RWPE2 (cell line): Measurements from ENCODE around the gene CDK17.
A peak's percentile ranks its signal among the peaks of the same experiment; 100 is the strongest.

Experiments used
- ATAC-seq: fragments of 200-7000 bp; cut with Tn5 transposase; 3 replicates; pipeline ENCODE4 v1.9.1; 2021; ENCODE audit warnings: low read depth
- DNase-seq: peaks from one replicate; pipeline ENCODE4 v3.0.0-alpha.2; 2020; ENCODE audit warnings: low spot score
- H3K27ac ChIP-seq: fragments of 450-650 bp; 2 replicates; pipeline ENCODE4 v1.5.1; 2017; ENCODE audit warnings: mild to moderate bottlenecking; ENCODE audit not compliant: poor library complexity, severe bottlenecking
- H3K27me3 ChIP-seq: fragments of 250-450 bp; sonication (Bioruptor Pico); 2 replicates; pipeline ENCODE4 v1.5.1; 2021; ENCODE audit warnings: mild to moderate bottlenecking, moderate library complexity; ENCODE audit not compliant: insufficient read depth, poor library complexity, severe bottlenecking
- H3K36me3 ChIP-seq: fragments of 250-450 bp; sonication (Bioruptor Pico); 2 replicates; pipeline ENCODE4 v1.5.1; 2020; ENCODE audit warnings: low read depth, mild to moderate bottlenecking, moderate library complexity
- H3K4me1 ChIP-seq: fragments of 250-450 bp; sonication (Bioruptor Pico); 2 replicates; pipeline ENCODE4 v1.5.1; 2021; ENCODE audit warnings: mild to moderate bottlenecking, moderate library complexity; ENCODE audit not compliant: insufficient read depth, poor library complexity, severe bottlenecking
- H3K4me3 ChIP-seq: fragments of 250-450 bp; sonication (Bioruptor Pico); 2 replicates; pipeline ENCODE4 v1.5.1; 2021; ENCODE audit warnings: mild to moderate bottlenecking, moderate library complexity; ENCODE audit not compliant: severe bottlenecking
- H3K9me3 ChIP-seq: fragments of 250-450 bp; sonication (Bioruptor Pico); 2 replicates; pipeline ENCODE4 v1.5.1; 2021; ENCODE audit warnings: mild to moderate bottlenecking, moderate library complexity; ENCODE audit not compliant: severe bottlenecking
- CTCF ChIP-seq: fragments of 450-650 bp; IDR thresholded peaks from one replicate; pipeline ENCODE4 v1.5.1; 2017; ENCODE audit warnings: mild to moderate bottlenecking, moderate library complexity; ENCODE audit not compliant: poor library complexity, severe bottlenecking

CDK17 gene

GRCh38 chr12:96236221-96236822, 163.9 kb downstream of the CDK17 start:
- TF ChIP-seq CTCF, result no peak
- Histone ChIP-seq H3K27ac (peak overlapping the region; percentile 68), H3K36me3 (peaks cover 66% of the 10 kb centered on the region), H3K4me1 (peaks cover 14% of the 10 kb centered on the region), H3K9me3 (no peaks in the 10 kb centered on the region), H3K4me3 (no peak overlapping the region), H3K27me3 (no peaks in the 10 kb centered on the region)
- ATAC-seq (no peak), DNase-seq (peak; percentile 47)

DNA sequence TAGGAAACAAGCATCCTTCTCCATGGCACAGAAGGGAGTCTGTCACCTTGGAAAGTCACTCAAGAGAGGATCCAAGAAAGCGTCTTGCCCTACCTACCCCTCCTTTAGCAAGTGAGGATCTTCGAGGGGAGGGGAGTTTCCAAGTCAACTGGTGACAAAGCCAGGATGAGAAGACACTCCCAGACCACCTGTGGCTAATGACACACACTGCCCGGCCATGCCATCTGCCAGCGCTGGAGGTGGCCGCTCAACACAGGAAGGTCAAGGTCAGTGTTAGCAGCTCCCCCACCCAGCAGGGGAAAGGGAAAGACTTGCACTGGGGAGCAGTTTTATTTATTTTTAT, 164.8 kb downstream of the CDK17 start:
- Histone ChIP-seq H3K36me3 (peaks cover 67% of the 10 kb centered on the region), H3K4me3 (no peak overlapping the region), H3K9me3 (no peaks in the 10 kb centered on the region), H3K4me1 (peaks cover 14% of the 10 kb centered on the region), H3K27me3 (no peaks in the 10 kb centered on the region), H3K27ac (no peak overlapping the region)
- peak; percentile 38 for DNase-seq
- ATAC-seq, result no peak
- TF ChIP-seq CTCF, result no peak

DNA sequence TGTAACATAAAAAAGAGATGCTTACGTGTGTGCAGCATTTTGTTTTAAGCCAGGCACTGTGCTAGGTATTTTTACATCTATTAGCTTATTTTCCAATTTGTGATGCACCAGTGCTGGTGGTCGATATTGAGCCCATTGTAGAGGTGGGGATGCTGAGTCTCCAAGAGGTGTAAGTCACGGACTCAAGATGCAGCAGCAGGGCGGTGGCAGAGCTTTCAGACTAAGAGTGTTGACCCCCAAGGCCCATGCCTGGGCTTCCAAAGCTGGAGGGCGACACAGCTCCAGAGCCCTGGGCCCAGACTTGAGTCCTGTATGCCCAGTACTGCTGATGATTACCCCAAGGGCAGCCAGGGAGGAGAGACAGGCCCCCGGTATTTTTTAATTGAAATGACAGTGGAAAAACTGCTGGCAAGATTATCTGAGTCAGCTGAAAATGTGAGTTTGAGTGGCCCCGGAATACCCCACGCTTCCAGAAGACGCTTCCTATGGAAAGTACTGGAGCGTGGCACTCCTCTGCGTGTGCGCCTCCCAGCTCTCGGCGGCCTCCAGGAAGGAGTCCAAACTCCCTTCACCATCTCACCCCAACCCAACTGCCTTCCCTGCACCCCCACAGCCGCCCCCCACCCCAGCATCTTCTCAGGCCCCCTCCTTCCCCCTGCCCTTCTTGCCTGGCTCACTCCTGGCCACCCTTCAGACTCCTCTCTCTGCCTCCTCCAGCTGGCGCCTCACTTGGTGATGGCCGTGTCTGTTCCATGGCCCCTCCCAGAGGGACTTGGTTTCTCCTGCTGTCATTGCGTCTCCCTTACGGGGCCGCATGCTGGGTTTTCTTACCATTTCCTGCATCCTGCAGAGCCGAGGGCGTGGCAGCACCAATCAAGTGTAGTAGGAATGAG, 165.4 kb downstream of the CDK17 start:
- Histone ChIP-seq H3K9me3 (no peaks in the 10 kb centered on the region), H3K27ac (no peak overlapping the region), H3K4me1 (peaks cover 18% of the 10 kb centered on the region), H3K27me3 (no peaks in the 10 kb centered on the region), H3K36me3 (peaks cover 67% of the 10 kb centered on the region), H3K4me3 (no peak overlapping the region)
- peak; percentile 53 for DNase-seq
- no peak for TF ChIP-seq CTCF
- no peak for ATAC-seq

DNA sequence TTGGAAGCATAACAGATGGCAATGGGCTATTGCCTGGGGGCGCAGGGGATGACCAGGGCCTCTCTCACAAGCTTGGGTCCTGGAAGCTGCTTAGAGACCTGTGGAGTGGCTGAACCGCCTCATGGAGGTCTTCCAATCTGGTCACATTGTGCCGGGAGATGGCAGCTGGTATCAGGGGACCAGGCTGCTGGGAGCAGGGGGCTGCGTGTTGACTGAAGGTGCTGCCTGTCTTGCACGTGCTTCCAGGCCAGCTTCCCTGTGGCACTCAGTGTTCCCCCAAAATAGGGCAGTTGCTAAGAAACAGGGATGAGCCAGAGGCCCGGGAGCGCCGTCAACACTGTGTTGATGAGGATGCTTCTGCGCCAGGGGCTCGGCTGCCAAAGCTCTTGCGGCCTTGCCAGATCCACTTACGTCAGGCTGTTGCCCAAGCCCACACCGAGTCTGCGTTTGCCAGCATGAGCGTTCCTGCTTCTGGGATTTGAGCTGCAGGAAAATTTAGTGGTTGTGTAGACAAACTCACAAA, 166.2 kb downstream of the CDK17 start:
- H3K9me3 ChIP-seq, result no peaks in the 10 kb centered on the region
- H3K4me1 ChIP-seq, result peaks cover 25% of the 10 kb centered on the region
- ATAC-seq (no peak), DNase-seq (peak; percentile 59)
- TF ChIP-seq CTCF, result no peak
- H3K36me3 ChIP-seq, result peaks cover 62% of the 10 kb centered on the region
- H3K4me3 ChIP-seq, result no peak overlapping the region
- no peak overlapping the region for H3K27ac ChIP-seq
- H3K27me3 ChIP-seq, result no peaks in the 10 kb centered on the region
